Measurements from ENCODE around the gene BFSP2.

Gene BFSP2

DNA sequence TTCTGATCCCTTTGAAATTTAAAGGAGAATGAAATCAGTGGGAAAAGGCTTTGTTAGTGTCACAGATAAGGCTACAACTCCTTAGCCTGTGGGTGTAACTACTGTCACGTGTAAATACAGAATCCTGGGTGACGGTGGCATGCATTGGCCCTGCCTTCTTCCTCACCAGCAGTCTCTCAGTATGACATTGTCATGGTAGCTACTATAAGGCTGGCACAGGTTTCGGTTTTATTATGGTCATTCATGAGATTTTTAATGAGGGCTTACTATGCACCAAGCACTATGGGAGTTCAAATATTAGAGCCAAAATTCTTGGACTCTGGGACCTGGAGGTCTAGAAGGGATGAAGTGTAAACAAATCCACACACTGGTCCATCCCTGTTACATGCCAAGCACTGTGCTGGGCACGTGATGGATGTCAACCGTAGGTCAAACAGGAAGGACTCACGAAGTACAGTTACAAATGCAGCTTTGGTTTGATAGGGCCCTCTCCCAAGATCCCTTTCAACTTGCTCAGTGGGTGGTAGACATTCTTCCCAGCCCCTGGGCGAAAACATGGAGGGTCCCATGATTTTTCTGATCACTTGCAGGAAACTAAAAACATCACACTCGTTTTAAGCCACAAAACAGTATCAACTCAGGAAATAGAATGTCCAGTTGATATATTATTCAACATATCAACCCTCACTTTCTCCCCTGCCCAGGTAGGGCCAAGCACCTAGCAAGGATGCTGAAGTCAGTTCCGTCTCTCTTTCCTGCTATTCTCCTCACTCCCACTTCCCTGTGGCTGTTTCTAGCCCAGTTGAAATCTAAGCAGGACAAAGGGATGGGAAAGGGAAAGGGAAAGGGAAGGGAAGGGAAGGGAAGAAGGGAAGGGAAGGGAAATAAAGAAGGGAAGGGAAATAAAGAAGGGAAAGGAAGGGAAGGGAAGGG is 25.3 kb downstream of the BFSP2 start:
- DNase-seq = no peak

DNA sequence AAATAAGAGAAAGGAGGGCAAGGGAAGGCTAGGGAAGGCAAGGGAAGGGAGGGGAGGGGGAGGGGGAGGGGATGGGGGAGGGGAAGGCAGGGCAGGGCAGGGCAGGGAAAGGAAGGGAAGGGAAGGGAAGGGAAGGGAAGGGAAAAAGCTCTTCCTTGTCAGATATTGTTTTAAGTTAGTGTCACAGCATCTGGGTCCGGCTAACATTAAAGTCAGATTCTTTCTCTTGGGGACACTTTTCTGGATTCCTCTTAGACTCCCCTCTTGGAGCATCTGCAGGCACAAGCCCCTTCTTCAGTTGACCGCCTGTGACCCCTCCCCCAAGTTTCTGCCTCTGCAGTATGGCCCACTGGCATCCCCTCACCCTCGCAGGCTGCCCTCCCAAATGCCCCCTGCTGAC is 26.0 kb downstream of the BFSP2 start:
- DNase-seq = no peak

DNA sequence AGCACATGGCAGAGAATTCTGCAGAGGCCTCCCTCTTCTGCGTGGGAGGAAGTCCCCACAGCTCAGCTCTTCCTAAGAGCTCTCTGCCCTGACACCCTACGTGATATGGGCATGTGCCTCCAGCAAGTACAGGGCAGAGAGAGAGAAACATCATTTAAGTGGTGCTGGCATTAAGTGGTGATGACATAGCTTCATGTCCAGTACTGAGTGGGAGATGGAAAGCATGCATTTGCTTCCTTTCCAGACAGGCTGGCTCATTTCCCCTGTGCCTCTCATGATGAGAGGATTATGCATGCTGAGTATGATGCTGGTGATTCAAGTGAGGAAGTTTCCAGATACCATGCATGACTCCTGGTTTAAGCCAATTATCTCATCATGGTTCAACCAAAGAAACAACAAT is 26.9 kb downstream of the BFSP2 start:
- no peak for DNase-seq

DNA sequence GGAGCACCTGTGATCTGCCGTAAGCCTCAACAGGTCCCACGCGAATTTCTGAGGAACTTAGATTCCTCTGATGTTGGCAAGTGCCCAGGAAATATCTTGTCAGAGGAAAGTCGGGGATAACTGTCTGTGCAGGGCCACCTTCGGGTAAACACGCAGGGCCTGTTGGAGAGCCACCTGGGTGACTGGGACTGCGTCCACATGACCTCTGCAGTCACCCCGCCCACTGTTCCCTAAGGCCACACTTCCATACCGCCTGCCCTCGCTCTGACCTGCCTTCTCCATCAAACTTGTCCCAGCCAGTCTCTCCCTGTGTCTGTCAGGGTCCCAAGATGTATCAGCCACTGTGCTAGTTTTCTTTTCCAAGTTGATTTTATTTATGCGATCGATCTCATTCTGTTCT is 28.7 kb downstream of the BFSP2 start:
- DNase-seq = no peak

DNA sequence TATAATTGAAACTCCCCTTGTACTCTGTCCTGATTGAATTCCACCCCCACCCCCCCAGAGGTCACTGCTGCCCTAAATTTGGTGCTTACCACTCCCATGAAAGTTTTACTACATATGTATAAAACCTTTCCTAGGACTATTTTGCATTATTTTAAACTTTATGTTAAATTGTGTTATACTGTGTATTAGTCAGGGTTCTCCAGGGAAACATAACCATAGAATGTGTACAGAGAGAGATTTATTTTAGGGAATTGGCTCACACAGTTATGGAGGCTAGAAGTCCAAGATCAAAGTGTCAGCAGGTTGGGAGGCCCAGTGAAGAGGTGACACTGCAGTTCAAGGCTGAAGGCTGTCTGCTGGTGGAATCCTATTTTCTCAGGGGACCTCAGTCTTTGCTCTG is 29.2 kb downstream of the BFSP2 start:
- DNase-seq = no peak

DNA sequence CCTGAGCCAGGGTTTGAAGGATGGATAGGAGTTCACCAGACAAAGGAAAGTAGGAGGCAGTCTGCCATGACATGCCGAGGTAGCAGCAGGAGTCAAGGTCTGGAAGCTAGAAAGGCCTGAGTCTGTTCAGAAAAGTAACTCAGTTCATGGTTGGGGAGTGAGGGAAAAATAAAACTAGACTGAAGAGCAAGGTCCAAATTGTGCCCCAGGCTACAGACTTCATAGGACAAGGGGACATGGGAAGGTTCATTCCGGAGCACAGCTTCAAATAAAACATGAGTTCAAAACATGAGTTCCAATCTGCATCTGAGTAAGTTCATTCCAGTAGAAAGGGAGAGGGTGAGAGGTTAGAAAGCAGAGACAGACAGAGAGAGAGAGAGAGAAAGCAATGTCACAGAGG is 39.7 kb downstream of the BFSP2 start:
- no peak for DNase-seq

DNA sequence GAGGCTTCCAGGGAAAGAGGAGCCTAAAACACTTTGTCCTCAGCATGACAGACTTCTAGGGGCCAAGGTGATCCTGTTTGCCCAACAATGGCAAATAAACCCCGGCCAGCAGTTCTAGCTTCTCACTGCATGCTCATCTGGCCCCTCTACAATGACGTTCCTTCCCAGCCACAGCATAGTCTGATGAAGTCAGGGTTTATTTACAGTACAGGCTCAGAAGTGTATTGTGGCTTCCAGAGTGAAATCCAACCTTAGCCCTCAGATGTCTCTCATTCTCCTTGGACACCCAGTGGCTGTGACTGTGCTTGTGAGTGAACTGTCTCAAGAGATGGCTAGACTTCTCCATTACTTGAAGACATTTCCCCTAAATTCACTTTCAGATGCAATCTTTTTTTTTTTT is 40.8 kb downstream of the BFSP2 start:
- no peak for DNase-seq

DNA sequence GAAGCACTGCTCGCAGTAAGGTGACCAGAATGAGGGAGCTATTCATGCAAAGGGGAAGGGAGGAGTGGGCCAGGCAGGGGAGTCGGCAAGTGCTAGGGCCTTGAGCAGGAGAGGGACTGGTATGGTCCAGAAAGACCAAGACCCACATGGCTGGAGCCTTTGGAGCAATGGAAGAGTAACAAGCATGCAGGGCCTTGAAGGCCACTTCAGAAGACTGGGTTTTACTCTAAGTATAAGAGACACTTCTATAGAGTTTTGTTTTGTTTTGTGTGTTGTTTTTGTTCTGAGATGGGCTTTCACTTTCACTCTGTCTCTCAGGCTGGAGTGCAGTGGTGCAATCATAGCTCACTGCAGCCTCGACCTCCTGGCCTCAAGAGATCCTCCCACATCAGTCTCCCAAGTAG is 42.0 kb downstream of the BFSP2 start:
- no peak for DNase-seq

DNA sequence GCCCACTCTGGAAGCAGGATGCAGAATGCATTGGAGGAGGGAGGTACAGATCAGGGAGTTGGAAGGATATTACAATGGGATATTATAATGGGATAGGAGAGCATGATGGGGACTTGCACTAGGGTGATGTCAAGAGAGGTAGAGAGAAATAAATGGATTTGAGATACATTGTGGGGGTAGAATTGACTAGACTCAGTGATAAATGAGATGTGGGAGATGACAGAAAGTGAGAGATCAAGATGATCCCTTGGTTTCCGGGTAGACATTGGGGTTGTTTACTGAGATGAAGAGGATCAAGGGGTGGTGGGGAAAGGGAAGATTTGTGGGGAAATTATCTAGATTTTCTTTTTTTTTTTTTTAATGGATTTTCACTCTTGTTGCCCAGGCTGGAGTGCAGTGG is 42.7 kb downstream of the BFSP2 start:
- DNase-seq = no peak

DNA sequence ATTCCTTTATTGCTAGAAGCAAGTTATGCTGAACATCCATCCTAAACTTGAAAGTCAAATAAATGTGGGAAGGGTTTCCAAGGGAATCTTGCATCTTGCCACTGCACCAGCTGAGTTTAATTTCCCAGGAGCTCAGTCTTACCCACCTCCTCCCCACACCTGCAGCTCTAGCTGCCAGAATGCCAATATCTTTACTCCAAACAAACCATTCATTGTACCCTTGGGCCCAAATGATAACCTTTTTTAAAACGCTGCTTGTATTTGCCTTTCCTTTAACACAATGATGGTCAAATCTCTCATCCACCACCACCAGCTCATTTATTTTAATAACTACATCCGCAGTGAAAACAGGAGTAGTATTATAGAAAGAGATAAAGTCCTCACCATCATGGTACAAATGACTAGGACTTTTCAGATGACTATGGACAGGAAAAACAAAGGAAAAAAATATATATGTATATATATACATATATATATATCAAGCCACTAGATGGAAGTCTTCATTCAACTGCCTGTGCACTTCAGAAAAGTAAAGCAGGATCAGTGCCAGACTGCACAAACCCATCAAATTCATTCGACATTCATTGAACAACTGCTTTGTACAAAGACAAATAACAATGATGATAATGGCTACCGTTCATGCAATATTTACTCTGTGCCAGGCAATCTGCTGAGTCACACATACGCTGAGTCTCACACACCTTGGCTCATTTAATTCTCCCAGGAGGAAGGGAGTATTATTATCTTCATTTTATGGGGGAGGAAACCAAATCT is 44.0 kb downstream of the BFSP2 start:
- DNase-seq = no peak

DNA sequence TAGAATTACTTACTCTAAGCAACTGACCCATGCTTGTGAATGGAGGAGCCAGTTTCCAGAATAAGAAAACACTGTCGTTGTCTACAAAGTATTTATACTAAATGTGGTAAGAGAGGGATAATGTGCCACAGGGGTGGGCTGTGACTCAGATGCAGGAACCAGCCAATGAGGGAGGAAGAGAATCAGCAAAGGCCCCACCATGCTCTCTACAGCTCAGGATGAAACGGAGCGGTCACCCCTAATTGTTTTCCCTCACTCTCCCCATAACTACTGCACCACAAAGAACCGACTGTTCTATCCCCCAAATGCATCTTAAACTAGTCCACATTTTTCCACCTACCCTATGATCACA is 44.5 kb downstream of the BFSP2 start:
- no peak for DNase-seq

DNA sequence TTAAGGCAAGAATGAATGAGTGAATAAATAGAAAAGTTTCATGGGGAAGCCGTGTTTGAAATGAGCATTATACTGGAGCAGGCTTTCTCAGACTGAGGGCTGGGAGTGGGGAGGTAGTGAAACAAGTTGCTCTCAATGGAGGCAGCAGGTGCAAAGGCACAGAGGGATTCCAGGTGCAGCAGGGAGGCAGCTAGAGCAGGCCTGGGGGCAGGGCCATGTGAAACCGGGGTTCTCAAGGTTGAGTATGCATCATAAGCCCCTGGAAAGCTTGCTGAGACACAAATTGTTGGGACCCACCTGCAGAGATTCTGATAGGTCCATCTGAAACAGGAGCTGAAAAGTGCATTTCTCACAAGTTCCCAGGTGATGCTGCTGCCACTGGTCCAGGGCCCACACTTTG is 45.3 kb downstream of the BFSP2 start:
- DNase-seq = no peak

DNA sequence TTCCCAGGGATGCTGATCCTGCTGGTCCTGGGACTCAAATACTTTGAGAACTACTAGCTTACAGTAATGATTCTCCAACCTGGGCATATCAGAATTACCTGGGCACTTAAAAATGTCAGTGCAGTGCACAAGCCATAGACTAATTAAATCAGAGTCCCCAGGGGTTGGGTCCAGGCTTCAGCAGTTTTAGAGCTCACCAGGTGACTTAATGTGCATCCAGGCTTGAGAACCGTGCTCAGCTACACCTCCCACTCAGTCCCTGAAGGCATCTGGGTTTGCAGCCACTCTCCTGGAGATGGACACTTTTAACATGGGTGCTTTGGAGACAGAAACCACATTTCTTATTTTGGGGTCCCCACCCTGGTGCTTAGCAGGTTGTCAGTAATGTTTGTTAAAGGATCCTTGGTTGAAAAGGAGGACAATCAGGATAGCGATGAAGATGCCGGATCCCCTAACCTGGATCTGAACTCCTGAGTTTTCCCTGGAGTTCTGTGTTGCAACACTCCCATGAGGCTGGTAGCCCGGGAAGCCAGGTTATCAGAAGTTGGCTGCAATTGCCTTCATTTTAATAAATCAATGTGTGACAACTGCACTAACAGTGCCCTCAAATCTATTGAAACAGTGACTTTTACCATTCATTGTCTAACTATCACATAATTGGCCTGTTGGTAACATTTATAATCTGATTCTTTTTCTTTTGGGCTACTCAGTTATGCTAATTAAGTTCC is 48.1 kb downstream of the BFSP2 start:
- DNase-seq = no peak

DNA sequence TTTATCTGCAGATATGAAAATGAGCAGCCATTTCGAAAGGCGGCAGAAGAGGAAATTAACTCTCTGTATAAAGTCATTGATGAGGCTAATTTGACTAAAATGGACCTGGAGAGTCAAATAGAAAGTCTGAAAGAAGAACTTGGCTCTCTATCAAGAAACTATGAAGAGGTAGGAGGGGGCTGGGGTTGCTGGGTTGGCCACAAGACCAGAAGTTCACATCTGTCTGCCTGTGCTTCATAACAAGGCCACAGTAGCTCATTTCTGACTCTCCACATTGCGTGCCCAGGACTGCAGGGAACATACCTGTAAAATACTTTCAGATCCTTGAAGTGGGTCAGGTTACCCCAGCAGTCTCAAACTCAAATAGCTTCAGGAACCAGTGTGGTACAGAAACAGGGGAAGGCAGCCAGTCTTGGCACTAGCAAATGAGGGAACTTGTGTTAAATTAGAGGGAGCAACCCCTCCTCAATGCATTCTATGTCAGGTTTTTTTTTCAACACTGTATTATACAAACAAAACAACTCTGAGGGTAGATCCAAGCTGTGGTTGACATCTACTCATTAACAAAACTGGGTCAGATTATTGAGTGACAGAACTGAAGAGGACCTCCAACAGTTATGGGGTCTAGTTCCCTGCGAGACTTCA is 48.7 kb downstream of the BFSP2 start:
- DNase-seq = no peak

DNA sequence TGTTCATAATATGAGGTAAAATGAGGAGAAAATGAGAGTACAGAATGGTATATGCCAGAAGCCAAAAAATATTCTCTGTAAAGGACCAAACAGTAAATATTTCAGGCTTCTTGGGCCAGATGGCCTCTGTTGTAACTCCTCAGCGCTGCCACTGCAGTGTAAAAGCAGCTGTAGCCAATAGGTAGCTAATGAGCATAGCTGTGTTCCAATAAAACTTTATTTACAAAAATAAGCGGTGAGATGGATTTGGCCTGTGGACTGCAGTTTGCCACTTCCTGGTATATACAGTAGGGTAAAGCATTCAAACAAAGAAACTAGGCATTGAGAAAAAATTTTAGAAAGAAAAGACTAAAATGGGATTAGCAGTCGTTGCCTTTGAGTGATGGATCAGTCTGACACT is 51.5 kb downstream of the BFSP2 start:
- DNase-seq = no peak

DNA sequence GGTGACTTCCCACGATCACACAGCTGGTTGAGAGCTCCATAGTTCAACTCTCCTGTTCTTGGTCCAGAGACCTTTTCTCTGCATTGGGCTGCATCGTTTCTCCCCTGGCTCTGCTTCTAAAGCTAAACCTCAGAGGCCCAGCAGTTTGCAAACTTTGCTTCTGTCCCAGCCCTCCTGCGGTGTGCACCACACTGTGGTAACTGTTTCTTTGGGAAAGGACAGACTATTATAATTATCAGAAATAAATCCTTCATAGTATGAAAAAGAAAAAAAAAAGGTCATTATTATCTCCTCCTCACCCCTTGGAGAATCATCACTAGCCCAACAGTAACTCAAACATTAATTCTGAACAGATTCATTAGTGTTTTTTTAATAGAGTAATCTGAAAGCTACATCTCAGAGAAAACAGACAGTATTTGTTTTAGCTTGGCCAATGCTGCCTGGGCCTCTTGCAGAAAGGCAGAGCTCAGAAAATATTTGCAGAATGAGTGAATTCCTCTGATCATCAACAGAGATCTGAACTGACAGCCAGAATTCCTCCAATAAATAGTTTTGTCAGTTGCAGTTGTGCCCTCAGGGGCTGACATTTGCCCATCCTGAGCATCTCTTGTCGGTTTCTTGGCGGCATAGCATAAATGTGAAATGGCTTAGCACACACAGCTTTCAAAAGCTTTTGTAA is 52.9 kb downstream of the BFSP2 start:
- DNase-seq = no peak

DNA sequence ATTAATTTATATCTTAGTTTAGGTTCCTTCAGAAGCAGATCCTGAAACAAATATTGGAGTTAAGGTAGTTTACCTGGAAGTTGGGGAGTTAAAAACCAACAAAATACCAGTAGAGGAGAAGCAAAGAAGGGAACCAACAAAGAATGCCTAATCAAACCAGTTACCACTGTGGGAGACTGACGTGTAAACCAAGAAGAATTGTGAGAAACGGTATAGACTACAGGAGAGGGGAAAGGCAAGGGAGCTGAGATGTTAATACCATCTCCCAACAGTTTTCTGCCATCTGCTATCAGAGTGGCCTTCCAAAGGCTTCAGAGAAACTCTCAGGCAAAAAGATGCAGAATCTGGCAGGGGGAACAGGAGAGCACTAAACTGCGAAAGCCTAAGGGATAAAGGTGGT is 53.5 kb downstream of the BFSP2 start:
- DNase-seq = no peak

DNA sequence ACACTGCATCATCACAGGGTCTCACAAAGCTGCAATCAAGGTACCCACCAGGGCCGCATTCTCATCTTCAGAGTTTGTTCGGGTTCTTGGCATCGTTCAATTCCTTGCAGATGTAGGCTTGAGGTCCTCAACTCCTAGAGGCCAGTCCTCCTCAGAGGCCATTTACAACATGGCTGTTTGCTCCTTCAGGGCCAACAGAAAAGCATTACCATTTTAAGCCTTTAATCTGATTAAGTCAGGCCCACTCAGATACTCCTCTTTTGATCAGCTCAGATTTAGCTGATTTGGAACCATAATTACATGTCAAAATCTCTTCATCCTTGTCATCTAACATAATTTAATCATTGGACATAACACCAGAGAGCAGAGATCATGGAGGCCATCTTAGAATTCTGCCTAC is 55.4 kb downstream of the BFSP2 start:
- DNase-seq = no peak

DNA sequence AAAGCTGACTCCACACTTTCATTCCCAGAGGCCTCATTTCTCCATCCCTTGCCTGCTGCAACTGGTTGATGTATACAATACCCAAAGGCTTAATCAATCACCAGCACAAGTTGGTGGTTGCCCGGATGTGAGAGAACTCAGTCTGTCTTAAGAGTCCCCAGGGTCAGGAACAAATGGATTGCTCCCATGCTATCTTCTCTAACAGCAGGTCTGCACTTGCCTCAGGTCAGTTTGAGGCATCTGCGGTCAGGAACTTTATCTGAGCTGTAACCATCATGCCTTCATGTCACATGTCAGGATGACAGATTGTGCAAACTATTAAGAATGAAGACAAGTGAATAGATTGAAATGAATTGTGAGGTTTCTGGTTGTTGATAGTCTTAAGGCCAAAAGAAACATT is 56.1 kb downstream of the BFSP2 start:
- DNase-seq = no peak

DNA sequence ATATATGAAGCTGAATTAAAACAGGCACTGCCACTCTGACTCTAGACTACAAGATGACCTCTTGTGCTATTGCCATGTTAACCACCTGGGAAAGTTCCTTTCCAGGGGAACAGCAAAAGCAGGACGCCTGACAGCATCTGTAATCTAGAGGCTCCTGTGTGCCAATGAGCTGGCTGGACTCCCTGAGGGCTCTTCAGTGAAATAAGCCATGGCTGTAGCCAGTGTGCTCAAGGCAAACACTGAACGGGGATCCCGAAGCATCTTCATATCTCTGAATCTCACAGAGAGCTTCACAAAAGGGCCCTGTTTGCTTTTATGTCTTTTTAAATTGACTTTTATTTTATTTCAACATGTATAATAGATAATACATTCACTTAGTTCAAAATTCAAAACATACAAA is 57.2 kb downstream of the BFSP2 start:
- no peak for DNase-seq

DNA sequence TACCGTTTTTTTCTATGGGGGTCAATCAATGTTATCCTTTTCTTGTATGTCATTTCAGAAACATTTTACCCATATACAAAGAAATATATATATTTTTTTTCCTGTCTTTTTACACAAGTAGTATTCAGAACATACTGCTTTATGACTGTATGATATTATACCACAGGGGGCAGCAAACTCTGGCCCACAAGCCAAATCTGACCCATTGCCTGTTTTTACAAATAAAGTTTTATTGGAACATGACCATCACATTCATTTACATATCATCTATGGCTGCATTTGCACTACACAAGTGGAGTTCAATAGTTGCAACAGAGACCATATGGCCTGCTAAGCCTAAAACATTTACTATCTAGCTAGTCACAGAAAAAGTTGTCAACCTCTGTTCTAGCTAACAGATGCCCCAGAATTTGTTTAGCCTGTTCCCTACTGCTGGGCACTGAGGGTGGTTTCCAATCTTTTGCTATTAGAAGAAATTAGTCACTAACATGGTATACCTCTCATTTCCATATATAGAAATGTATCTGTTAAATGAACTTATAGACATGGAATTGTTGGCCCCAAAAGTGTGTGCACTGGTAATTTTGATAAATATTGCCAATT is 57.7 kb downstream of the BFSP2 start:
- DNase-seq = no peak

DNA sequence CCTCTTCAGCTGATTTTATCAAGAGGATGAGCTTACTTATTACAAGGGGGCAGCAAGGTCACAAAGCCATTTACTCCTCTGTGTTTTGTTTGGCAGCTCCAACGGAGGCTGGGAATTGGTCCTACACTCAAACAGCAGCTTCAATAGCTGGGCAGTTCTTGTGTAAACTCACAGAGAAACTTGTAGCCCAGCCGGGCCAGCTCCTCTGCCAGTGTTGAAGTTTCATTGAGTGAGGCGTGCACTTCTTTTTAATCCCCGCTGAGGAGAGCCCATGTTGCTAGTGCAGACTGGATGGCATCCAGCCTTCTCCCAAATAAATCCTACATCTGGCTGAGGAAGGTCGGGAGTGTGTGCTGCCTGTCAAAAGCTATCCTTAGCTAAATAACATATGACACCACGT is 59.5 kb downstream of the BFSP2 start:
- DNase-seq = no peak
